Esophagus muscularis mucosa (tissue), 4 donors: ENCODE results near the gene RNF126. TPM values are rescaled to one million over a fixed set of nuclear protein-coding genes. Genes with fewer than 3 reads are reported as not detected.

Experiments
- DNase-seq: peaks from one replicate; pipeline ENCODE4 v3.0.0-alpha.2; 2017; ENCODE audit errors: extremely low spot score
- H3K27ac ChIP-seq, 4 donors: fragments of 200-600 bp; sonication (generic); replicated peaks in 1 of 4; 1 replicate in 3 of 4; 2 replicates in 1 of 4; pipeline ENCODE4 v1.5.1; 2016 to 2019; ENCODE audit warnings: mild to moderate bottlenecking in 1 of 4
- H3K27me3 ChIP-seq, 4 donors: fragments of 200-600 bp; sonication (generic); one replicate each; pipeline versions ENCODE4 v1.5.1 to v1.6.0; 2016 to 2019
- H3K36me3 ChIP-seq, 4 donors: fragments of 200-600 bp; sonication (generic); one replicate each; pipeline ENCODE4 v1.5.1; 2016 to 2019
- H3K4me1 ChIP-seq, 4 donors: fragments of 200-600 bp; sonication (generic); one replicate each; pipeline ENCODE4 v1.5.1; 2016 to 2019
- H3K4me3 ChIP-seq, 4 donors: fragments of 200-600 bp; sonication (generic); 1 replicate in 2 of 4; 2 replicates in 2 of 4; pipeline ENCODE4 v1.5.1; 2016 to 2019; ENCODE audit warnings: mild to moderate bottlenecking in 4 of 4, moderate library complexity in 1 of 4
- H3K9me3 ChIP-seq, 4 donors: fragments of 200-600 bp; sonication (generic); 1 replicate in 3 of 4; 2 replicates in 1 of 4; pipeline ENCODE4 v1.5.1; 2016 to 2019
- EP300 ChIP-seq: sonication (generic); formaldehyde crosslinking; IDR thresholded peaks from one replicate; pipeline ENCODE4 v1.6.1; 2017; ENCODE audit warnings: antibody characterized with exemption
- POLR2A ChIP-seq: fragments of 450-650 bp; IDR thresholded peaks from one replicate; pipeline ENCODE4 v1.6.1; 2017; ENCODE audit warnings: antibody characterized with exemption, moderate library complexity, mild to moderate bottlenecking, low read depth
- POLR2AphosphoS5 ChIP-seq, 2 donors: sonication (generic); formaldehyde crosslinking; IDR thresholded peaks; one replicate each; pipeline ENCODE4 v1.6.1; 2017; ENCODE audit warnings: antibody characterized with exemption in 2 of 2
- WGBS: methylation state at CpG from one replicate; pipeline ENCODE4 v1.1.5; 2018; 5-methylcytosine and 5-hydroxymethylcytosine counted together
- intact Hi-C: fragments of 100-400 bp; cut with DNase I; formaldehyde crosslinking; loops from one replicate; pipeline ENCODE4 v1.15.1; 2023
- total RNA-seq, 4 donors: library from RNA; depleted of rRNA; stranded (reverse); fragments of >200 nt; gene quantifications; one replicate each; pipeline versions ENCODE4 v1.1.0 to v1.2.1, GENCODE V29; 2016
- TF ChIP-seq, protein P1 (sequence below), 3 experiments: fragments of 200-600 bp in 2 of 3; fragments of 450-650 bp in 1 of 3; sonication (generic) in 2 of 3; IDR thresholded peaks; one replicate each; pipeline ENCODE4 v1.5.1; 2017 to 2019; ENCODE audit warnings: antibody characterized with exemption in 3 of 3, mild to moderate bottlenecking in 2 of 3, moderate library complexity in 1 of 3

RNF126 gene
- 10 to 100 TPM; 41.5 to 63.5 (median 62.3) TPM for total RNA-seq

- peak within 1 kb of the TSS; percentile 92 to 96 (median 96) for H3K27ac ChIP-seq
- peak within 1 kb of the TSS; percentile 81 to 100 (median 100) for H3K4me3 ChIP-seq
- H3K4me1 ChIP-seq, result peaks cover 57 to 67% (median 64%) of the 10 kb centered on the region in 4 donors
- H3K9me3 ChIP-seq, result no peaks in the 10 kb centered on the region
- no peaks in the 10 kb centered on the region for H3K27me3 ChIP-seq
- H3K36me3 ChIP-seq, result peaks cover 0 to 7% (median 3%) of the 10 kb centered on the region in 4 donors
- TF ChIP-seq POLR2AphosphoS5 (IDR thresholded peaks at IDR 0.05) (peak; percentile 81 to 87), EP300 (no peak)
- TF ChIP-seq, protein P1, sequence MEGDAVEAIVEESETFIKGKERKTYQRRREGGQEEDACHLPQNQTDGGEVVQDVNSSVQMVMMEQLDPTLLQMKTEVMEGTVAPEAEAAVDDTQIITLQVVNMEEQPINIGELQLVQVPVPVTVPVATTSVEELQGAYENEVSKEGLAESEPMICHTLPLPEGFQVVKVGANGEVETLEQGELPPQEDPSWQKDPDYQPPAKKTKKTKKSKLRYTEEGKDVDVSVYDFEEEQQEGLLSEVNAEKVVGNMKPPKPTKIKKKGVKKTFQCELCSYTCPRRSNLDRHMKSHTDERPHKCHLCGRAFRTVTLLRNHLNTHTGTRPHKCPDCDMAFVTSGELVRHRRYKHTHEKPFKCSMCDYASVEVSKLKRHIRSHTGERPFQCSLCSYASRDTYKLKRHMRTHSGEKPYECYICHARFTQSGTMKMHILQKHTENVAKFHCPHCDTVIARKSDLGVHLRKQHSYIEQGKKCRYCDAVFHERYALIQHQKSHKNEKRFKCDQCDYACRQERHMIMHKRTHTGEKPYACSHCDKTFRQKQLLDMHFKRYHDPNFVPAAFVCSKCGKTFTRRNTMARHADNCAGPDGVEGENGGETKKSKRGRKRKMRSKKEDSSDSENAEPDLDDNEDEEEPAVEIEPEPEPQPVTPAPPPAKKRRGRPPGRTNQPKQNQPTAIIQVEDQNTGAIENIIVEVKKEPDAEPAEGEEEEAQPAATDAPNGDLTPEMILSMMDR (IDR thresholded peaks at IDR 0.05), result peak in 1 of 3 experiments; percentile 9
- DNase-seq, result peak; percentile 99
- intact Hi-C loops, result no loop called here
- 1% methylated on average over 37 of the region's 97 CpGs for WGBS
Measured at GRCh38 chr19:662962-663681, at the start of gene RNF126. Gene RNF126 (minus strand): TSS chr19:663214. CDS start chr19:663121, 93 bp downstream.

GRCh38 chr19:711254-711653 lies 48.2 kb upstream of the RNF126 start:
- TF ChIP-seq POLR2AphosphoS5 (IDR thresholded peaks at IDR 0.05), result no peak
- no peak for TF ChIP-seq POLR2A
- TF ChIP-seq, protein P1 (IDR thresholded peaks at IDR 0.05), result no peak
- TF ChIP-seq EP300, result no peak
- Histone ChIP-seq H3K9me3 (peaks cover 0 to 9% (median 4%) of the 10 kb centered on the region in 4 donors), H3K4me3 (peak overlapping the region in 1 of 4 donors; percentile 95), H3K27me3 (peaks cover 0 to 10% (median 0%) of the 10 kb centered on the region in 4 donors), H3K4me1 (peaks cover 20 to 44% (median 34%) of the 10 kb centered on the region in 4 donors), H3K27ac (peak overlapping the region; percentile 81 to 86 (median 84)), H3K36me3 (peaks cover 0 to 4% (median 2%) of the 10 kb centered on the region in 4 donors)
- WGBS, result 82% methylated on average over 8 of the region's 8 CpGs
- intact Hi-C loops, result no loop called here
- no peak for DNase-seq

DNA sequence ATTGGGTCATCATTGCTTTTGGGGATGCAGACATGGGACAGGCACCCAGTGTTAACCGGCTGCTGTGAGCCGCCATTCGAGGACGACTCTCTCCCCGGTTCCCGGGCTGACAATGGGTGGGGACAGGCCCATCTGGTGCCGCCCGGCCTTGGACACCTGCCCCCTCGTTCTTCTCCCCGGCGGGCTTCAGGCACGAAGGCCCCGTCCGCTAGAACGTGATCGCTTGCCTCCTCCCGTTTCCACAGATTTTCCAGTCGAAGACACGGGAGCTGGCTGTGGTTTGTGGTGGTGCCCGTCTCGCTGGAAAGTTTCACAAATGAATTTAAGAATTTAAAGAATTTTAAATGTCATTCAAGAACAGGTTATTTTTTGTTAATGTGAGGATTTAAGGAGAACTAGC lies 47.8 kb upstream of the RNF126 start:
- peaks cover 0 to 8% (median 4%) of the 10 kb centered on the region in 4 donors for H3K9me3 ChIP-seq
- 77% methylated on average over 7 of the region's 21 CpGs for WGBS
- H3K27me3 ChIP-seq, result peaks cover 0 to 10% (median 0%) of the 10 kb centered on the region in 4 donors
- TF ChIP-seq, protein P1 (IDR thresholded peaks at IDR 0.05), result no peak
- TF ChIP-seq EP300 (no peak), POLR2A (no peak)
- H3K36me3 ChIP-seq, result peaks cover 0 to 4% (median 2%) of the 10 kb centered on the region in 4 donors
- DNase-seq, result no peak
- H3K4me1 ChIP-seq, result peaks cover 20 to 44% (median 34%) of the 10 kb centered on the region in 4 donors
- intact Hi-C loops, result no loop called here
- H3K4me3 ChIP-seq, result peak overlapping the region; percentile 76 to 95 (median 84)
- H3K27ac ChIP-seq, result peak overlapping the region; percentile 81 to 86 (median 84)

GRCh38 chr19:709965-710571 lies 47.1 kb upstream of the RNF126 start:
- no peak for DNase-seq
- peaks cover 0 to 4% (median 0%) of the 10 kb centered on the region in 4 donors for H3K36me3 ChIP-seq
- peak overlapping the region; percentile 76 to 95 (median 84) for H3K4me3 ChIP-seq
- intact Hi-C loops, result loop anchor here (2.0 kb wide), 1 partner anchor 23 kb away; no protein-coding TSS in a partner anchor
- peaks cover 0 to 10% (median 0%) of the 10 kb centered on the region in 4 donors for H3K27me3 ChIP-seq
- peak overlapping the region; percentile 81 to 86 (median 84) for H3K27ac ChIP-seq
- H3K4me1 ChIP-seq, result peaks cover 20 to 44% (median 34%) of the 10 kb centered on the region in 4 donors
- peaks cover 0 to 3% (median under 1%) of the 10 kb centered on the region in 4 donors for H3K9me3 ChIP-seq
- peak; percentile 9 to 43 for TF ChIP-seq POLR2AphosphoS5 (IDR thresholded peaks at IDR 0.05)
- TF ChIP-seq, protein P1 (IDR thresholded peaks at IDR 0.05), result no peak
- WGBS, result 33% methylated on average over 18 of the region's 27 CpGs
